AG09309 (cell line): ENCODE measurements around the gene CADM1.

Experiments
- DNase-seq: peaks from one replicate; pipeline ENCODE4 v3.0.0-alpha.2; 2010; ENCODE audit warnings: low read depth
- H3K4me3 ChIP-seq: 2 replicates; pipeline ENCODE4 v1.5.1; 2011; ENCODE audit warnings: mild to moderate bottlenecking, low read depth, low read length, moderate library complexity; ENCODE audit not compliant: control insufficient read depth
- TF ChIP-seq, protein P1 (sequence below): IDR thresholded peaks from 2 replicates; pipeline ENCODE4 v1.5.1; 2011; ENCODE audit warnings: mild to moderate bottlenecking, low read depth, low read length, inconsistent platforms; ENCODE audit not compliant: insufficient read depth, control insufficient read depth; ENCODE audit errors: missing control alignments

CADM1 gene

DNA sequence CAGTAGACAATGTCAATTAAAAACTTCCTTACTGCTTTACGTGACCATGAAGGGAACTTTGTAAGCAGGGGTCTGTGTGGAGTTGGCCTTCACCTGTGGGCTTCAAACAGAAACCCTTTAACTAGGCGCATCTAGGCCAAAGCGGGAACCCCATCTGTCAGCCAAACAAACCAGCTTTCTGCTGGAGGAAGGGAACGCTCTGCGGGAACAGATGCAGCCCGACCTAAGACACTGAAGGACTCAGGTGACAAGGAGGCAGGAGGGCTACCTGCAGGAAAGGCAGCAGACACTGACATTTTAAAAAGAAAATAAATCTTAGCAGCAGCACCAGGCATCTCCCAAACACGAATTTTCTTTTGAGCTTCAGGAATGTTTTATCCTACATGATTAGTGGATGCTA is 78.4 kb downstream of the CADM1 start:
- H3K4me3 ChIP-seq, result no peak overlapping the region
- TF ChIP-seq, protein P1, sequence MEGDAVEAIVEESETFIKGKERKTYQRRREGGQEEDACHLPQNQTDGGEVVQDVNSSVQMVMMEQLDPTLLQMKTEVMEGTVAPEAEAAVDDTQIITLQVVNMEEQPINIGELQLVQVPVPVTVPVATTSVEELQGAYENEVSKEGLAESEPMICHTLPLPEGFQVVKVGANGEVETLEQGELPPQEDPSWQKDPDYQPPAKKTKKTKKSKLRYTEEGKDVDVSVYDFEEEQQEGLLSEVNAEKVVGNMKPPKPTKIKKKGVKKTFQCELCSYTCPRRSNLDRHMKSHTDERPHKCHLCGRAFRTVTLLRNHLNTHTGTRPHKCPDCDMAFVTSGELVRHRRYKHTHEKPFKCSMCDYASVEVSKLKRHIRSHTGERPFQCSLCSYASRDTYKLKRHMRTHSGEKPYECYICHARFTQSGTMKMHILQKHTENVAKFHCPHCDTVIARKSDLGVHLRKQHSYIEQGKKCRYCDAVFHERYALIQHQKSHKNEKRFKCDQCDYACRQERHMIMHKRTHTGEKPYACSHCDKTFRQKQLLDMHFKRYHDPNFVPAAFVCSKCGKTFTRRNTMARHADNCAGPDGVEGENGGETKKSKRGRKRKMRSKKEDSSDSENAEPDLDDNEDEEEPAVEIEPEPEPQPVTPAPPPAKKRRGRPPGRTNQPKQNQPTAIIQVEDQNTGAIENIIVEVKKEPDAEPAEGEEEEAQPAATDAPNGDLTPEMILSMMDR, result no peak
- DNase-seq, result no peak

DNA sequence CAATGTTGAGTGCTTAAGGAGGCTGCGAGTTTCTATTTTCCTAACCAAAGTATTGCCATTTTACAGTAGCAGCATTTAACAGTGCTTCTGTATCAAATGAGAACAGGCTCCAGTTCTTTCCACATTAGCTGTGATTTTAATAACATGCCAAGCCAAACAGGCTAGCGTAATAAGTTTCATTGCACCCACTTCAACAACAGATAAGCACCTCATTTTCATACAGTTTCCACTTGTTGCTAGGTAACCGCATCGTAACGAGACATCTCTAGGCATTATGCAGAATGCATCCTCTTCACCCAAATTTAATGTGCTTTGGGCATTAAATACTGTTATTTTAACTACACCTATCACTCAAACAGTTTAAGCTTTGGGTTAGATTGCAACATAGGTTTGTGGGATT is 79.0 kb downstream of the CADM1 start:
- TF ChIP-seq, protein P1, result no peak
- no peak overlapping the region for H3K4me3 ChIP-seq
- DNase-seq, result no peak

DNA sequence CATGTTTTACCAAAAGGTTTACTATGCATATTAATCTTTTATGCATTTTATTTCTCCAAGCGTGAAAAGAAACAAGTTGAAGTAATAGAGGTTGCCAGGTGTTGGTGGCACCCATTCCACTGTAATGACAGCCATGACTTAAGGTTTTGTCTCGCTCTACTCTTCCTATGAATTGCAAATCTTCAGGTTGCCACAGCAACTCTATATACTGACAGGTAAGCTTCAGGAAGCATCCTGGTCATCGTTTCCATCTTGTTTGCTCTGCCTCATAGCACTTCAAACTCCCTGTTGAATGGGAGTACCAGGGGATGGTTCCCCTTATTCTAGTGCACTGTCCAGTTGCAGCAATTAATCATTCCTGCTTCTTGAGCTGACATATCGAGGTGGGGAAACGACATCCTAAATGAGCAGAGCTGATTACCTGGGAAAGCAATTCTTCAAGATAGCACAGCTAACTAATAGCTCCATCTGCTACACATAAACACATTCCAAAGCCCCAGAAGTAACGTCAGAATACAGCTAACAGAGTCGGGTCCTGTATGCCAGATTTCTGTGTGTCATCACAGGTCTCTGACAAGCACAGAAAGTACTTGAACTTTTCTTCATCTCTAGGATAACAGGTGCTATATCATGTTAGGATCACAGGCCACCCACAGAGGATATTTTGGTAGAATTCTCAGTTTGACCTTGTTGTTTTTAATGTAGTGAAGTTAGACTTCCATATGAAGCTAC is 80.3 kb downstream of the CADM1 start:
- no peak for DNase-seq
- TF ChIP-seq, protein P1, result no peak
- H3K4me3 ChIP-seq, result no peak overlapping the region

DNA sequence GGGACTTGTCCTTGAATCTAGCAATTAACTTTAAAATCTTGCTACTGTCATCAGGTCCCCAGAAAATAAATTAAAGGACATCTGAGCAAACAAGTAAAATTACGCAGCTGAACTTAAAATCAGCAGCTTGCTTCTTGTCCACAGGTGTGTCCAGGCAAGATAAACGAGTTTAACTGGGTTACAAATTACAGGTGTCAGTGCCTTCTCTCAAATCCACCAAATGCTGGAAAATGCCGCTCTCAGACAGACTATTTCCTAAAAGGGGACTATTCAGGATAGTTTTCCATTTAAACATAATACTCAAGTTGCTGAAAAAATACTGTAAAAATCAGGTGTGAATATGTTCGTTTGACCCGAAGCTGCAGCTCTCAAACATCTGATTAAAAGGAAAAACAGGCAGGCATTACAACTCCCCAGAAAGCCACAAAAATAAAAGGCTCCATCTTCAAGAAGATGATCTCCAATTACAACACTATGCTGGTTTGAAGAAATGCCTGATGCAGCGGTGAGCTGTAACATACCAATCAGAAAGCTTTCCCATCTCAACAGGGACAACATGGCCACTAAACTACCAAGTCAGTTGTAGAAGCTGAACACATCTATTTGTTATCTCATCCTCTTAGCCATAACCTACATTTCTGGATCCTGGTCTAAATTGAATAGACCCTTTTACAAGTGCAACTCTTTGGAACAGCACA is 82.1 kb downstream of the CADM1 start:
- no peak overlapping the region for H3K4me3 ChIP-seq
- TF ChIP-seq, protein P1, result no peak
- no peak for DNase-seq

DNA sequence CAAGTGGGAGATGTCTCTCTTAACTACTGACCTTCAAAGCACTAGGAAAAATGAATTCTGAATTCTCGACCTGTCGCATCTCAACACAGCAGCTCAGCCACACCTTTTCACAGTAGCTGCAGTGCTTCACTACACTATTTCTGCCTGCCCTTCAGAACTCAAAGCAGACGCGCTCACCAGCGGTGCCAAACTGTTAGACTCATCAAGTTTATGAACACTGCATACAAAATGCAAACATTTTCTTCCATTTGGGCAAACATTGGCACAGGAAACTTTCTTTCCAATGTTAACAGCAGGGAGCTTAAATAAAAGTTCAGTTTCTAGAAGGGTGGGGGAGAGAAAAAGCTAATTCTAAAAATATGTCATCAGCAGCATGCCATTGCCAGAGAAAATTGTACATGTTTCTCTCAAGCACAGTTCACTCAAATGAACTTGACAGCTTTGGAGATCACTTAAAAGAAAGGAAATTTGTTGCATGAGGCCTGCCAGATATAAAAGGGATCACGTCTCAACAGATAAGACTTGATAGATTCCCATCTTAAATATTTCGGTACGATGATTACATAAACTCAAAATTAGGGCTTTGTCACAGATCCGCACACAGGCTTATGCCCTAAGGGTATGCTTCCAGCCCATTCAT is 82.7 kb downstream of the CADM1 start:
- H3K4me3 ChIP-seq, result no peak overlapping the region
- DNase-seq, result no peak
- TF ChIP-seq, protein P1, result no peak

DNA sequence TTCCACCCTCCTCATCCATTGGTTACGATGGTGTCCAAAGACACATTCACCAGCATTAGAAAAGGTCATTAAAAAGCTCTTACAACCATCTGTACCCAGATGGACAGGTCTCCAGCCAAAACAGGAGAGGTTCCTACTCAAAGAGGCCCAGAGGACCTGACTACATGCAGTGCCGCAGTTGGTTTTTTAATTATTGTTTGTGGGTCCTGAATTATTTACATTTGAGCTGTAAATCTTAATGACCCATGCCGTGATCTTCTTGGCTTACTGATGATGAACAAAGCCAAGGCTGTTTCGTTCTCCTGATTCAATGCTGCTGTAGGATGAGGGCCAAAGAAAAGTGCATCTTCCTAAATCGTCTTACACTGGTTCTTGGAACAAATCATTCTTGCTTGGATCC is 83.7 kb downstream of the CADM1 start:
- no peak overlapping the region for H3K4me3 ChIP-seq
- TF ChIP-seq, protein P1, result no peak
- no peak for DNase-seq
